Thyroid gland (tissue), 4 donors: ENCODE measurements around the gene FLT1. TPM values are rescaled to one million over a fixed set of nuclear protein-coding genes. Genes with fewer than 3 reads are reported as not detected.

Experiments
- DNase-seq, 2 donors: peaks; one replicate each; pipeline ENCODE4 v3.0.0-alpha.2; 2019
- H3K27ac ChIP-seq, 3 donors: fragments of 200-600 bp; sonication (generic); 1 replicate in 2 of 3; 2 replicates in 1 of 3; pipeline ENCODE4 v1.5.1; 2016 to 2019; ENCODE audit warnings: mild to moderate bottlenecking in 1 of 3, moderate library complexity in 1 of 3
- H3K27me3 ChIP-seq: fragments of 200-600 bp; sonication (generic); one replicate; pipeline ENCODE4 v1.5.1; 2019
- H3K36me3 ChIP-seq, 2 donors: fragments of 200-600 bp; sonication (generic); one replicate each; pipeline ENCODE4 v1.5.1; 2016 to 2019
- H3K4me1 ChIP-seq, 2 donors: fragments of 200-600 bp; sonication (generic); one replicate each; pipeline ENCODE4 v1.5.1; 2017 to 2019
- H3K4me3 ChIP-seq, 3 donors: fragments of 200-600 bp; sonication (generic); replicated peaks in 1 of 3; 1 replicate in 2 of 3; 2 replicates in 1 of 3; pipeline ENCODE4 v1.5.1; 2016; ENCODE audit warnings: mild to moderate bottlenecking in 1 of 3
- H3K9me3 ChIP-seq: fragments of 200-600 bp; sonication (generic); one replicate; pipeline ENCODE4 v1.5.1; 2017
- CTCF ChIP-seq, 6 experiments: fragments of 200-600 bp in 3 of 6; fragments of 450-650 bp in 3 of 6; sonication (generic) in 3 of 6; IDR thresholded peaks; one replicate each; pipeline ENCODE4 v1.5.1; 2016 to 2019; ENCODE audit warnings: antibody characterized with exemption in 6 of 6, mild to moderate bottlenecking in 2 of 6, inconsistent platforms in 1 of 6, moderate library complexity in 1 of 6
- POLR2A ChIP-seq, 2 donors: fragments of 450-650 bp; IDR thresholded peaks; one replicate each; pipeline ENCODE4 v1.6.1; 2017; ENCODE audit warnings: antibody characterized with exemption in 2 of 2, mild to moderate bottlenecking in 2 of 2, moderate library complexity in 1 of 2
- WGBS, 2 donors: methylation state at CpG; one replicate each; pipeline ENCODE4 v1.1.5; 2017; 5-methylcytosine and 5-hydroxymethylcytosine counted together
- intact Hi-C: fragments of 100-400 bp; cut with DNase I; formaldehyde crosslinking; loops from one replicate; pipeline ENCODE4 v1.15.1; 2023
- total RNA-seq, 4 donors: library from RNA; depleted of rRNA; stranded (reverse); fragments of >200 nt; gene quantifications; one replicate each; pipeline ENCODE4 v1.2.3, GENCODE V29; 2016

FLT1 gene
- total RNA-seq, 4 donors from 2014 or later: 23.4 to 132 (median 44.4) TPM

- 83 to 88% methylated on average over 3 of the region's 3 CpGs for WGBS, 2 donors
- Histone ChIP-seq H3K27ac (no peak overlapping the region), H3K4me3 (no peak overlapping the region), H3K27me3 (no peaks in the 10 kb centered on the region), H3K36me3 (no peaks in the 10 kb centered on the region), H3K9me3 (no peaks in the 10 kb centered on the region), H3K4me1 (no peaks in the 10 kb centered on the region)
- no peak for TF ChIP-seq POLR2A (IDR thresholded peaks at IDR 0.05)
- TF ChIP-seq CTCF (IDR thresholded peaks at IDR 0.05): no peak
- intact Hi-C loops: no loop called here
- no peak for DNase-seq
Observed at GRCh38 chr13:28463481-28463880, 31.4 kb downstream of the FLT1 start.

- no peaks in the 10 kb centered on the region for H3K9me3 ChIP-seq
- no peak overlapping the region for H3K4me3 ChIP-seq
- no peaks in the 10 kb centered on the region for H3K27me3 ChIP-seq
- TF ChIP-seq POLR2A (IDR thresholded peaks at IDR 0.05): no peak
- no peak for TF ChIP-seq CTCF (IDR thresholded peaks at IDR 0.05)
- no peak overlapping the region for H3K27ac ChIP-seq
- H3K36me3 ChIP-seq: no peaks in the 10 kb centered on the region
- DNase-seq: no peak
- 88 to 91% methylated on average over 4 of the region's 4 CpGs for WGBS, 2 donors
- no peaks in the 10 kb centered on the region for H3K4me1 ChIP-seq
- intact Hi-C loops: no loop called here
Observed at GRCh38 chr13:28459911-28460310, 35.0 kb downstream of the FLT1 start.

- intact Hi-C loops: no loop called here
- TF ChIP-seq POLR2A (IDR thresholded peaks at IDR 0.05) (no peak), CTCF (IDR thresholded peaks at IDR 0.05) (no peak)
- H3K4me3 ChIP-seq: no peak overlapping the region
- no peaks in the 10 kb centered on the region for H3K4me1 ChIP-seq
- no peak overlapping the region for H3K27ac ChIP-seq
- DNase-seq: no peak
- WGBS, 2 donors: 75 to 77% methylated on average over 2 of the region's 2 CpGs
- H3K36me3 ChIP-seq: no peaks in the 10 kb centered on the region
- H3K9me3 ChIP-seq: no peaks in the 10 kb centered on the region
- no peaks in the 10 kb centered on the region for H3K27me3 ChIP-seq
Observed at GRCh38 chr13:28458608-28459007, 36.3 kb downstream of the FLT1 start.

GRCh38 chr13:28458051-28458450 lies 36.9 kb downstream of the FLT1 start:
- no peaks in the 10 kb centered on the region for H3K9me3 ChIP-seq
- no peak overlapping the region for H3K4me3 ChIP-seq
- H3K27me3 ChIP-seq: no peaks in the 10 kb centered on the region
- DNase-seq: no peak
- H3K27ac ChIP-seq: no peak overlapping the region
- WGBS, 2 donors: 90 to 96% methylated on average over 7 of the region's 7 CpGs
- H3K4me1 ChIP-seq: no peaks in the 10 kb centered on the region
- intact Hi-C loops: no loop called here
- H3K36me3 ChIP-seq: no peaks in the 10 kb centered on the region
- TF ChIP-seq POLR2A (IDR thresholded peaks at IDR 0.05) (no peak), CTCF (IDR thresholded peaks at IDR 0.05) (no peak)

GRCh38 chr13:28457521-28457920 lies 37.4 kb downstream of the FLT1 start:
- Histone ChIP-seq H3K36me3 (no peaks in the 10 kb centered on the region), H3K4me1 (no peaks in the 10 kb centered on the region), H3K27ac (no peak overlapping the region), H3K27me3 (no peaks in the 10 kb centered on the region), H3K4me3 (no peak overlapping the region), H3K9me3 (no peaks in the 10 kb centered on the region)
- no peak for TF ChIP-seq CTCF (IDR thresholded peaks at IDR 0.05)
- no peak for TF ChIP-seq POLR2A (IDR thresholded peaks at IDR 0.05)
- intact Hi-C loops: no loop called here
- DNase-seq: no peak
